Activated naive CD4-positive, alpha-beta T cell treated with anti-CD3 and anti-CD28 coated beads, Interleukin-2, amount 50 U/mL, for 16 hours (primary cell): Measurements from ENCODE around the gene WDFY1.
"Not testable (repeated sequence)": the region's sequence is repeated elsewhere in the genome, so short reads cannot be mapped to it uniquely, and the experiment has no call there.

Experiments used
- DNase-seq: peaks from one replicate; pipeline ENCODE4 v3.0.0-alpha.2; 2020

WDFY1 gene

DNA sequence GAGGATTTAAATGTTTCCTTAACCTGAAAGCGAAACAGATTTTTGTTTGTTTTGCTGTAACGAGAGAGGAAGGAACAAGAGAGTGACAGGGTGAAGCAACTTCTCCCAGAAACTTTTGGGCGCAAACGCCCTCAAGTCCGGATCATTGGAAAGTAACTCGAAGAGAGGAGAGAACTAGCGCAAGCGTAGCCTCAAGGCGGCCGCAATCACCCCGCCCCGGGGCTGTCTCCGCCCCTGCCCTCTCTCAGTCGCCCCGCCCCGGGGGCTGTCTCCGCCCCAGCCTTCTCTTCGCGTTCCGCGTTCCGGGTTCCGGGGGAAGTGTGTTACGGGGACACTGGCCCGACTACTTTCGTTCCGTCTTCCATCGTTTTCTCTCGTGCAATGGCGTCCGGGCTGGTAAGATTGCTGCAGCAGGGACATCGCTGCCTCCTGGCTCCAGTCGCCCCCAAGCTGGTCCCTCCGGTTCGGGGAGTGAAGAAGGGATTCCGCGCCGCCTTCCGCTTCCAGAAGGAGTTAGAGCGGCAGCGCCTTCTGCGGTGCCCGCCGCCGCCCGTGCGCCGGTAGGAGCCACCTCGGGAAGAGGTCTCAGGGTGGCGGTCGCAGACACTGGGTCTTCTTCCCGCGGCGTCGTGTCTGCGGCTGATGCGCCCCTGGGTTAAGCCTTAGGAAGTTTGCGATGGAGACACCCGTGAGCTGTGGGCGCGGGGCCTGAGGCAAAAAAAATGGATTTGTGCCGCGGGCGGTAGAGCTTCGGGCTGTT is 12.1 kb upstream of the WDFY1 start, which contains the start of gene MRPL44:
MRPL44 (plus strand) TSS at position 372 of the 760 bp plus-strand sequence; CDS start at position 382, 10 bp downstream.
- peak; percentile 96 for DNase-seq

DNA sequence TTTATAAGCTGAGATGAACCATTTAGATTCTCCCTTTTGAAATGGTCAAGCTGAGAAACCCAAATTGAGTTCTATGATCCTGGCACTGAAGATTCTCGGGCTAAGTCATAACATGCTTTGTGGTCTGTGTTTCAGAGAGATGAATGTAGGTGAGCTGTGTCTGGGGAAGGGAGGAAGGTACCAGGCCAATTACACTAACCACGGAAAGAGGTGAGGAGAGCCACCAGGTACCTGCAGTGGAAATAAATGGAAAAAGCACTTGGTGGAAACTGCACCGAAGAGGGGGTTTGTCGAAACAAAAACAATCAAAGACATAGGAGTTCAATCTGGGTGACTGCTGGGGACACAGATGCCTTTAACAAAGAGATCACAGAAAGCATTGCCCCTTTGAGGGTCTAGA is 11.2 kb upstream of the WDFY1 start:
- DNase-seq, result no peak

DNA sequence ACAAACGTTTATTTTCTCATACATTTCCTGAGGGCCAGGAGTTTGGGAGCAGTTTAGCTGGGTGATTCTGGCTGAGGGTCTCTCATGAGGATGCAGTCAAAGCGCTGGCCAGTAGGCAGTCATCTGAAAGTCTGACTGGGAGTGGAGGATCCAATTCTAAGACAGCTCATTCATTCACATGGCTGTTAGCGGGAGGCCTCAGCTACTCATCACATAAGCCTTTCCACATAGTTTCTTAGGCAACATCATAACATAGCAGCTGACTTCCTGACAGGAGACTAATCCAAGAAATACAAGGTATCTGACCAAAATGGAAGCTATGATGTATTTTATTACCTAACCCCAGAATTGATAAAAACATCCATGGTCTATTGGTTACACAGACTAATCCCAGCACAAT is 9.3 kb upstream of the WDFY1 start:
- DNase-seq, result no peak

DNA sequence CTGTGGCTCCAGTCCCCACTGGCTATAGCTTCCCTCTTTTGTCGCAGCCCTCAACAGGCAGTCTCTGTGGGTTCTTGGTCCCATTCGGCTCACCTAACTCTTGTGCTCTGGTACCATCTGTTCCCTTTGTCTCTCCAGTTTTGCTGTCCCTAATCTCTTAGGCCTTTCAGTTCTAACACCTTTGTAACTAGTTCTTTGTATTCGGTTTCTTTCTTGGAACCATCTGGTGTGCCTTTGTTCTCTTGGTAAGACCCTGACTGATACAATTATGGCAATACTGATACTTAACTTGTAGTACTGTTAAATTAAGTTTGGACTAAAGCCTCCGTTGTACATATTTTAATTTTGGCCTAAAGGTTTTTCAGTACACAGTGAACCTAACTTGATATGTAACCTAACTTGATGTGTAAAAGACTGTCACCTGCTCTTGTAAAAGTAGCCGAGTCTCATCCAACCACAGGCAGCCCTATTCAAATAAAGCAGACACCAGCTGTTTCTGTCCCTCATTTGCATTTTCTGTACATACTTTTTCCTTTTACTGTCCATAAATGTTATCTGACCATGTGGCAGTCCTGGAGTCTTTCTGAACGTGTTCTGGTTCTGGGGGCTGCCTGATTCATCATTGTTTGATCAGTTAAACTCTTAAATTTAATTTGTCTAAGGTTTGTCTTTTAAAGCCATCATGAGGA is 7.3 kb upstream of the WDFY1 start:
- no peak for DNase-seq

DNA sequence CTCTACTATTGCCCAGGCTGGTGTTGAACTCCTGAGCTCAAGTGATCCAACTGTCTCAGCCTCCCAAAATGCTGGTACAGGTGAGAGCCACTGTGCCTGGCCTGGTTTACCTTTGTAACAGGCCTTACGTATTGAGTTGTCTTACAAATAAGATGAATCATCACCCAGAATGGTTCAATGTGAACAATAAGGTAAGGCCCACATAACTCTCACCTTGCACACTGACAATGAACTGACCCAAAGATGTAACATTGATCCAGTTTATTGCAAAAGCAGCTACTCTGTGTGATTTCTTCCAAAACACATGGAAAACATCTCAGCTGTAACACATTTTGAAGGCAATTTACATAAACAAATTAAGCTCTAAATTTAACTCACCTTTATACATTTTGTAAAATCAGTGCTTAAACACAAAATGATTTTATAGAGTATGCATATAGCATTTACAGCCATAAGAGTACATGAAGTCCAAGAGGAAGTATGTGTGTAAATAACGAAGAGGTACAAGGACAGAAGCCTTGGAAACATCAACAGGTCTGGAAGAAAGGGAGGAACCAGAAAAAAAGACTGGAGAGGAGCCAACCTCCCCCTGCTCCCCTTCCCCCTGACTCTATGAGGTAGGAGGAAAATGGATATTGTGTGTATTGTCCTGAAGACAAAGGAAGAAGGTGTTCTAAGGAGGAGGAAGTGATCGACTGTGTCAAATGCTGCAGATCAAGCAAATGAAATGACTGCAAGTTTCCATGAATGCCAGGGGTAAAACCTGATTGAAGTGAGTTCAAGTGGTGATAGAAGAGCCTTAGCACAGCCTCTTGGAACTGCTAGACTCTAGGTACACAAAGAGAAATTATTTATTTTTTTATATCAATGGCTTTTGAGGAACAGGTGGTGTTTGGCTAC is 5.6 kb upstream of the WDFY1 start:
- DNase-seq, result no peak

DNA sequence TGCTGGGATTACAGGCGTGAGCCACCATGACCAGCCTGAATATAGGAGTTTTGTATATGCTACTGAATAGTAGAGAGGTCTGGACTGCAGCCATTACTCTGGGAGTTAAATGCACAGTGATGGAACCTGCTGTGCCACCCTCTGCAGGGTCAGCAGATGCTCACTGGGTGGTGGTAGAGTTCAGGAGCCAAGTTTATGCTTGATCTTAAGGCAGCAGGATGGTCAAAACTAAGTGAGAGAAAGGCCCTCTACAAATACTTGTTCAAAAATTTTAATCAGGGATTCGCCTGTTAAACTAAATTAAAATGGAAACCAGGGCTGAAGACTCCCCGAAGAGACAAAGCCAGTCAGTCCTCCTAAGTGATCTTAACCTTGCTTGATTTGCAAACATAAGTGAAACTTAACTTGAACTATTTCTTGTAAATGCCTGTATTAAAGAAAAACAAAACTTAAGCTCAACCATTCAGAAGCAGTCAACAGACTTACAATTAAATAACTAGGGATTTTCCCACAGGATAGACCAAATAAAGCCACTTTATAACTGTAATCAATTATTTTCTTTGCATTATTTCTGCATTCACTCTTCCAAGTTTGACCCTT is 4.2 kb upstream of the WDFY1 start:
- DNase-seq, result no peak

DNA sequence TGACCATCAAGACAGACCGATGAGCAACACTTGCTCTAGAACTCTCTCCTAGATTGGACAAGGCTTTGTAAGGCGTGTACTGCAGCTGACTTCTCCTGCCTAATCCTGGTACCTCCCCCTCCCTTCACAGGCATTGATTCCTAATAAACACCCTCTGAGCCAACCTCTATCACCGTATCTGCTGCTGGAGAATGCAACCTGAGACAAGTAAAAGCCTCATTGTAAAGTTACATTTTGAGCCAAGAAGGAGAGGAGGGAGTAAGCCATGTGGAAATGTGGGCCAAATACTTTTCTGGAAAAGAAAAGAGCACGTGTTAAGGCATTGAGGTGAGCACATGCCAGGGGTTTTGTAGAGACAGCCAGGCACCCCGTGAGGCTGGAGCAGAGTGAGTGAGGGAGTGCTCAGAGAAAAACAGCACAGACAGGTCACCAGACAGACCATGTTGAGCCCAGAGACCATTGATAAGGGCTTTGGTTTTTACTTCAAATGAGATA is 2.6 kb upstream of the WDFY1 start:
- no peak for DNase-seq

DNA sequence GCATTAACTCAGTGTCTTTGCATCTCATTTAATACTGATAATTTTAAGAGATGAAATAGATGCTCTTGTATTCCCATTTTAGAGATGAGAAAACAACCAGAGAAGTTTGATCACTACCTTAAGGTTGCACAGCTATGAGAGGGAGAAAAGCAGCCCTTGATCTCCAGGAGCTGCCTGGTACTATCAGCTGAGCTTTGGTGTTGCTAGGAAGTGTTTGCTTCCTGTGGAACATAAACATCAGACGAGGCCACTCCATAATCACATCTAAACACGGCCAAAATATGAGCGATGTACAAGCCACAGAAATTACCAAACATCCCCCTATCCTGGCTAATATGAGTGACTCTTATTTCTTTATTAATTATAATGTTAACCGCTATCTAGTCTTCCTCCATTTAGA is 620 bp upstream of the WDFY1 start:
- DNase-seq, result no peak

DNA sequence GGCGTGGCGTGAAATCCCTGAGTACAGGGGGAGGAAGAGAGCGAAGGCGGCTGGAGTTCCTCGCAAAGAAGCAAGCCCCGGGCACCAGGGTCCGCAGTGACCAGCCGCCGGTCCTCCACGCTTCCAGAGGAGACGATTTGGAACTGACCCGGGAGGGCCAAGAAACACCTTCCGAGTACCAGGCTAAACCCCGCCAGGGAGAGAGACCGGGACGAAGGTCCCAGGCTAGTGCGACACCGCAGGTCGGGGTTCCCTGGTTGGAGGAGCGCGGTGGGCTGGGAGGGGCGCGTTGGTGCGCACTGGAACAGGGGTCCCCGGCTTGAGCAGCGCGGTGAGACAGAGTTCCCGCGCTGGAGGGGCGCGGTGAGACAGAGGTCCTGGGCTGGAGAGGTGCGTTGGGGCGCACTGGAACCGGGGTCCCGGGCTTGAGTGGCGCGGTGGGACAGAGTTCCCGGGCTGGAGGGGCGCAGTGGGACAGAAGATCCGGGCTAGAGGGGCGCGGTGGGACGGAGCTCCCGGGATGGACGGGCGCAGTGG is 901 bp downstream of the WDFY1 start:
- DNase-seq, result peak; percentile 44

DNA sequence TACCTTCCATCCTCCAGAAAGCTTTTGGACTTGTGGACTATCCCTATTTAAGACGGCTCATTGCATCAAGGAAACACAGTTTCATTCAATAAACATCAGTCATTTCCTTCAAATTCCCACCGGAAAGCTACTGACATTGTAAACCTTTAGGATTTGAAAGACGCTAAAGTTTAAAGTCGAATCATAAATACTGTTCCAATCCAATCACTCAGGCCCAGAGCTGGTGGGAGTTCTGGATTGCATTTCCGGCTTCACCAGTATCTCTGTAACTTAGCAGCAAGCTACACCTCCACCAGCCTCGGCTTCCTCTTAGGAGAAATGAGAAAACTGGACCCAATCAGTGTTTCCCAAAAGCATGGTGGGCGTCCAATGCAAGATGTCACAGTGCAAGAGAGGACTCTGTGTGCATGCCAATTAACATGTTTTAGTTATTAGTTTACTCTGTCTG is 1.6 kb downstream of the WDFY1 start:
- no peak for DNase-seq

DNA sequence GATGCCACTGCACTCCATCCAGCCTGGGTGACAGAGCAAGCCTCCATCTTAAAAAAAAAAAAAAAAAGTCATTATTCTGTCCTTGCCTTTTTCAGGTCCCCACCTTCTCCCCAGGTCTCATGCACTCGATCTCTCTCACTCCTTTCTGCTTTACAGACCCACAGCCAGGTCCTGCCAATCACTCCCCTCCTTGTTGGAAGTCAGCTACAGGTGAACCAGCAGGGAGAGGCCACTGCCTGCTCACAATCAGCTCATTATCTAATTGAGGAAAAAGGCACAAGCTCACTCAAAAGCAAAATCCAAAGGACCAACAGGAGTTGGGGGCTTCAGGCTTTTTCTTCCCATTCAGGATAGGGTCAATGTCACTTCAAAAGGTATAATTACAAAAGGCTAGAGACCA is 2.0 kb downstream of the WDFY1 start:
- no peak for DNase-seq

DNA sequence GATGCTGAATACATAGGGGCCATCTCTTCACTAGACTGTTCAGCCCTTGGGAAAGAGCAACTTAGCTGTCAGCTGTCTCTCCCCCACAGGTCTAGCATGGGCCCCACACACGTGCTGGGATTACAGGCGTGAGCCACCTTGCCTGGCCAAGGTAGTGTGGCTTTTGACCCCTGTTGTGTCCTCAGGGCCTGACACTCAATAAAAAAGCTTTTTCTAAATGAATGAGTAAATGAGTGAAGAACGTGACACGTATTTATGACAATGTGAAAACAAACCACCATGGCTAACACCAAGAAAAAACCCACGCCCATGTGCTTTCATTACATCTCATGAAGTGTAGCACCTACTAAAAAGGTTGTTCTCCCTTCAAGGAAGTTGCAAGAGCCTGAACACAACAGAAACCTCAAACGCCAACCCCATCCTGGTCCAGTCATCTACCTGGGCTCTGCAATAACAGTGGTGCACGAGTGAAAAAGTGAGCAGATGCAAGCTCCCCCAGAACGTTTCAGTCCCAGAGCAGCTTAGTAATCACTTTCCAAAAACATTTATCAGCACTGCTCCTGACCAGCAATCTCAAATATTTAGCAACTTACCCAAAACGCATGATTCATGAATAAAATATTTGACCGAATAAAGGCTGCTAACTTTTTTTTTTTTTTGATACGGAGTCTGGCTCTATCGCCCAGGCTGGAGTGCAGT is 3.4 kb downstream of the WDFY1 start:
- DNase-seq, result peak; percentile 79

DNA sequence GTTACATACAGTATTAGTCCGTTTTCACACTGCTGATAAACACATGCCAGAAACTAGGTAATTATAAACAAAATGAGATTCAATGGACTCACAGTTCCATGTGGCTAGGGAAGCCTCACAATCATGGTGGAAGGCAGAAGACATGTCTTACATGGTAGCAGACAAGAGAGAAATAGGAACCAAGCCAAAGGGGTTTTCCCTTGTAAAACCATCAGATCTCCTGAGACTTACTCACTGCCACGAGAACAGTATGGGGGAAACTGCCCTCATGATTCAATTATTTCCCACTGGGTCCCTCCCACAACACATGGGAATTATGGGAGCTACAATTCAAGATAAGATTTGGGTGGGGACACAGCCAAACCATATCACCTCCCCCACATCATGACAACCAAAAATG is 5.7 kb downstream of the WDFY1 start:
- DNase-seq, result not testable (repeated sequence)

DNA sequence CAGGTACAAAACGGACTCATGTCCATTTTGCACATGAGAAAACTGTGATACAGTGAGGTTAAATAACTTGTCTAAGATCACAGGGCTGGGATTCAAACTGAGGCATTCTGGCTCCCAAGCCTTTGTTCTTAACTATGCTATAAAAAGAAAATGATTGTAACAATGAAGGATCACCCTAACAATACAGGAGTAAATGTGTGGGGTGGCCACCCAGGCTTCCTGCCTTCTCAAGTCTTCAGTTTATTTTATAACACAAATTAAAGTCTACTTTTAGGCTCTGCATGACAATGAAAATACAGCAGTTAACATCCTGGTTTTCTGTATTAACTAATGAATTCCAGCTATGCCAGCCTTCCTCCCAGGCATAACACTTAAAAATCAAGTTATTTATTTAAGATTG is 7.6 kb downstream of the WDFY1 start:
- no peak for DNase-seq

DNA sequence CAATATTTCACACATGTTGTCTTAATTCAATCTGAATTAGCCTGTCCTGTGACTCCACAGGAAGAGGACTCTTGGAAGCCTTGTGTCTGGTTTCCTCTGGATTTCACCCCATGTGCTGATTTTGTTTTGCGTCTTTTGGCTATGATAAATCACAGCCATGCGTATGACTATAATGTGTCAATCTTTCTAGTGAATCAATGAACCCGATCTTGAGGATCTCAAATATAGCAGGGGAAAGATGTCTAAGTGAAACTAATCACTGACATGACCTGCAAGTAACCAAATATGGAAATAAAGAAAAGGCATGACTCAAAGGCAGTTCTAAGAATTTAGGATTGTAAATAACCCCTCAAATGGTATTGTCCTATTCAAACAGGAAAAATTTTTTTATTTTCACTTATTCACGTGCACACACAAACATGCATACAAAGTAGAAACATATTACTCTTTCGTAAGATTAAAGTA is 8.2 kb downstream of the WDFY1 start:
- no peak for DNase-seq

DNA sequence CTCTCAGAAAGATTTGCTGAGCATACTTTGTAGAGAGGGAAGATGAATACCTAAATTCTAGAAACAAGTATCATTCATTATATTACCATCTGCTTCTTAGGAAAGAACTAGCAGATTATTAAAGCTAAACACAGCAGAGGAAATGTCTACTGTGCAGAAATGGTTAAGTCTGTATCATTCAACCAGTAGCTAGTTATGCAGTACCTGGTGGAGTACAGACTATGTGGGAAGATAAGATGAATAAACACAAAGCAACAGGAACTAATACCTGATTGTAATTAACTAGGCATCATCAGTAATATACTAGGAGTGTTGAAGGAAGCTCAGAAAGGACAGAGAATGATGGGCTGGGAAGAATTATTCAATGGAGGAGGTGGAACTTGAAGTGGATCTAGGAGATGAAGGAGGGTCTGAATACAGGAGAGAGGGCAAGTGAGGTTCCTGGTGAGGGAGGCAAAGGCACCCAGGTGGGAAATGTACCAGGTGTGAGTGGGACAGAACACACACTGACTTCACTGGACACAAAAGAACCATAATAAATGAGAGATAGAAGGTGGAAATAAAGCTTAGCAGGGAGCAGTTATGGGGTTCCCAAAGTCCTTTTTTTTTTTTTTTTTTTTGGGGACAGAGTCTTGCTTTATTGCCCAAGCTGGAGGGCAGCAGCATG is 9.5 kb downstream of the WDFY1 start:
- no peak for DNase-seq

DNA sequence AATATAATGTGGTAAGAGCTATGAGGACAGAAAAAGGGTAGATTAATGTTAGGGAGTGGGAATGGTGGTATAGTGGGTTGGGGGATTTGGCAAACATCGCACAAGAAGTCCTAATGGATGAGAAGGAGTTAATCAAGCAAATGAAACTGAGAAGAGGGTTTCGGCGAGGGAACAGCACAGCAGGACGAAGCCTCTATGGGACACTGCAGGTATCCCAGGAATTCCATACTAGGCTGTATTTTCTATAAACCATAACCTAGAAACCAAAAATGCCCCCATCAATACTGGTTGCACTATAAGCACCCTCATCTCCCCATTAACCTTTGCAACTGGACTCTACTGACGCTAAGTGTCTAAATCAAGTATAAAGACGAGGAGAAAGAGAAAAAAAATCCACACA is 10.3 kb downstream of the WDFY1 start:
- no peak for DNase-seq

DNA sequence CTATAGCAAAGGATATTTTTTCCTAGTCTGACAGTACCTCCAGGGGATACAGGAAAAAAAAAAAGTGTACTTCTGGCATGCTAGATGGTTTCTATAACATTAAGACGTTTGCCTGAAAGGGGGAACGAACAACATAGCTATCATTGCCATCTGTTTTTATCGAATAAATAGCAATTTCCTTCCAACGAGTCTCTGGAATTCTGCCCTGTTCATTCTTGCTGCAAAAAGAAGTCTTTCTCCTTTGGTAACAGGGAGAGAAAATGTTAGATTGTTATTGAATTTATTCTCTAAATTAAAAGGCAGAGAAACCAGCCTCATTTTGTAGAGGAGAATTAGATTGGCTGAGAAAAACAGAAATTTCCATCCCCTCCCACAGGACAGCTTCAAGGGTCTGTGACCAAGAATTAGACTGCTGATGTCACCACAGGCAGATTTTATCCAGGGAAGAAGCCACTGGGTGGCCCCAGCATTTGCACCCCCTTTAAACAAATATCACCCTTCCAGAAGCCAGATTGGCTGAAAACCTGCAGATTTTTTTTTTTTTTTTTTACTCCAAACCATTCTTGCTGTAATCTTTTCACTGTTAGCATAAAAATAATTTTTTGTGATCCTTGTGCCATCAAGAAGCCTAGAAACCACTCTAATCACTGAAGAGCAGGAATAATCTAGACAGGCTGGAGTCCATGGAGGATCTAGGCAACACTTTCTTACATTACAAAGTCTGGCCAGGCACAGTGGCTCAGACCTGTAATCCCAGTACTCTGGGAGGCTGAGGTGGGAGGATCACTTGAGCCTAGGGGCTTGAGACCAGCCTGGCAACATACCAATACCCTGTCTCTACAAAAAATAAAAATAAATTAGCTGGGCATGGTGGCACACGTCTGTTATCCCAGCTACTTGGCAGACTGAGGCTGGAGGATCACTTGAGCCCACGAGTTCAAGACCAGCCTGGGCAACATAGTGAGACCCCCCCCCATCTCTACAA is 12.0 kb downstream of the WDFY1 start:
- DNase-seq, result no peak

DNA sequence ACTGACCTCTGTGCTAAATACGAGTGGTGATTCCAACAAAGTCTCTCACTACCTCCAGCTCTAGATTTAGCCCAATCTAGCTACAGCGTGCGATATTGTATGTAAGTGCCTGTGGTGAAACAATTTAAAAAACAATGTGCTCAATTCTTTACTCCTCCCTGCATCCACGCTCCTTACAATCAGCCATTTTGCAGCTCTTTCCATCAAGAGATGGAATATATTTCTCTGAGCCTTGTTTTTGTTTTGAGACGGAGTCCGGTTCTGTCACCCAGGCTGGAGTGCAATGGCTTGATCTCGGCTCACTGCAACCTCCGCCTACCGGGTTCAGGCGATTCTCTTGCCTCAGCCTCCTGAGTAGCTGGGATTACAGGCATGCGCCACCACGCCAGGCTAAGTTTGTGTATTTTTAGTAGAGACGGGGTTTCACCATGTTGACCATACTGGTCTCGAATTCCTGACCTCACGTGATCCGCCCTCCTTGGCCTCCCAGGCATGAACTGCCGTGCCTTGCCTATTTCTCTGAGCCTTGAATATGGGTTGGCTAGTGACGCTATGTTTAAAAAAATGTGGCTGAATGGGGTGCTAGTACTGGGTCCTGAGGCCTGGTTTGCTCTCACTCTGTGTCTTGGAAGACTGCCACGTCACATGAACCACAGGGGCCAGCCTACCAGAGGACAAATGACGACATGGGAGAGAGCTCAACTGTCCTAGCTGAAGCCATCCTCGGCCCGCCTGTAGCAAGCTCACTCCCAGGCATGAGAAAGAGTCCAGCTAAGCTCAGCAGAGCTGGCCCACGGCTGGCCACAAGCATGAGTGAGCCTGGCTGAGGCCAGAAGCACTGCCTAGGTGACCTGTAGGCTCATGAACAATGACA is 14.8 kb downstream of the WDFY1 start:
- no peak for DNase-seq
